ACHN (cell line): ENCODE data around the gene CNTN4.

Experiments used
- DNase-seq: peaks from one replicate; pipeline ENCODE4 v3.0.0-alpha.2; 2015
- in situ Hi-C: cut with HindIII; loops from 2 replicates; pipeline ENCODE4 v1.10.0; 2017; ENCODE audit warnings: low sequenced_read_pairs, low pct_ligation_motif_present, low pct_unique_long_range_greater_than_20kb

Gene CNTN4

DNA sequence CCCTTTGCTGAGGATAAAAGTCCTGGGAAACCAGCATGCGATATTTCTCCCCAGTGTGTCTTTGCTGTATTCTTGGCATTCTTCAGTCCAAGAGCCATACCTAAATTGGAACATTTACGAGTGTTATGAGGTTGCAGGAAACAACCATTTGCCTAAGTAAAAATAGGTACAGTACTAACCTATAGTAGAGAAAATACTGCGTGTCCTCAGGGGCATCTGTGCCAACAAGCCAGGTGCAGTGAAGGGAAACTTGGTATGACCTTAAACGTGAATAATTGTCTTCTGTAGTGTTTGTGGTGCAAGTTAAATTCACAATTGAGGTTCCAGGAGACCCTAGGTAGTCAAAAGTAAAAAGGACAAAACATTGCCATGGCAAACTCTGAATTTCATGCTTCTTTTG lies 999.3 kb downstream of the CNTN4 start:
- no peak for DNase-seq
- in situ Hi-C loops = no loop called here

- in situ Hi-C loops = no loop called here
- DNase-seq = no peak
These were observed 1003.2 kb downstream of the CNTN4 start for GRCh38 chr3:3101660-3102458.

GRCh38 chr3:3102751-3103150 lies 1004.1 kb downstream of the CNTN4 start:
- in situ Hi-C loops = no loop called here
- DNase-seq = no peak

DNA sequence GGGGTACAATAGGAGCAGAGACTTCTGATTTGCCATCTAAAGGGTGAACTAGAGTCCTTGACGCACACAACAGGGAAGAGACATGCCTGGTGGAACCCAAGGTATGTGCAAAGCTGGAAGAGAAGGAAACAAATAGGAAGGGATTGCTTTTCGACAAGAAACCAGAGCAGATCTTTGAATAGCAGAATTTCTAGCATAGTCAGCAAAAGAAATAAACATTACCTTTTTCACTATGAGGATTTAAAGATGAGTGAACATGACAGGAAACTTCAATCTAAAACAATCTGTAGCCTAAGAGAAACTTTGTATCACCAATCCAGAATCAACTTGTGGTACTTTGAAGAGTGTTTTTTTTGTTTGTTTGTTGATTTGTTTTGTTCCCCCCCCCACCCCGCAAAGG lies 1006.6 kb downstream of the CNTN4 start:
- in situ Hi-C loops = no loop called here
- no peak for DNase-seq

DNA sequence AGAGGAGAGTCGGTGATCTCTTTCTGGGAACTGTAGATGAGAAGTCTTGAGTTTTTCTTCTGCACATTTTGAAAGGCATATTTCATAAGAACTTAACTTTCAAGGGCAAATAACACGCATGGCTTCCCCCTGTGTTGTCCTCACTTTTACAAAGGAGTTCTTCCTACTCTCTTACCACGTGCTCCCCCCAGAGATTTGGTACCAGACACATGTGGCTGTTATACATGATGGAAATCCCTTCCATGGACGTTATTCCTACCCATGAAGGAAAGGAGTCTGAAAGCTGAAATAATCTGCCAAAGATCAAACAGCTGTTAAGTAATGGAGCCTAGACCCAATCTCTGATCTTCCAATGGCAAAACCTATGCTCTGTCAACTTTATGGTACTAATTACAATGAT lies 1007.1 kb downstream of the CNTN4 start:
- in situ Hi-C loops = no loop called here
- DNase-seq = no peak

DNA sequence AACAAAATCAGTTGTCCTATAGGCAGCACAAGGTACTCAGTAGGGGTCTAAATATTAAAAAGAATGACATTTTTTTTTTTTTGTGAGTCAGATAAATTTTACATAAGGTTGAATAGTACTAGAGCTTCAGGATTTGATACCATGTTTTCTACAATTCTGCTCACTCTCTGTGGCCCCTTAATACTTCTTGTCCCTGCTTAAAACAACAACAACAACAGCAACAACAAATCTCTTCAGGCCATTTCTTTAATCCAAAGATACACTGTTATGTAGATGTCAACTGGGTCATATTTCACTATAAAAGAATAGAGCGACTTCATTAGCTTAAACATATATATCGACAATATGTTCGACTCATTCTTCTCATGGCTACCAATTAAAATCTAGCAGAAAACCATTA lies 1008.5 kb downstream of the CNTN4 start:
- DNase-seq = no peak
- in situ Hi-C loops = no loop called here
